Stimulated activated CD8-positive, alpha-beta memory T cell treated with anti-CD3 and anti-CD28 coated beads, Interleukin-7, amount 100 ng/mL, for 24 hours (primary cell): ENCODE data around the gene NUCKS1.
"Not testable (repeated sequence)": the region's sequence is repeated elsewhere in the genome, so short reads cannot be mapped to it uniquely, and the experiment has no call there.

Experiments used
- DNase-seq: peaks from one replicate; pipeline ENCODE4 v3.0.0-alpha.2; 2020; ENCODE audit warnings: low read depth

NUCKS1 gene

DNA sequence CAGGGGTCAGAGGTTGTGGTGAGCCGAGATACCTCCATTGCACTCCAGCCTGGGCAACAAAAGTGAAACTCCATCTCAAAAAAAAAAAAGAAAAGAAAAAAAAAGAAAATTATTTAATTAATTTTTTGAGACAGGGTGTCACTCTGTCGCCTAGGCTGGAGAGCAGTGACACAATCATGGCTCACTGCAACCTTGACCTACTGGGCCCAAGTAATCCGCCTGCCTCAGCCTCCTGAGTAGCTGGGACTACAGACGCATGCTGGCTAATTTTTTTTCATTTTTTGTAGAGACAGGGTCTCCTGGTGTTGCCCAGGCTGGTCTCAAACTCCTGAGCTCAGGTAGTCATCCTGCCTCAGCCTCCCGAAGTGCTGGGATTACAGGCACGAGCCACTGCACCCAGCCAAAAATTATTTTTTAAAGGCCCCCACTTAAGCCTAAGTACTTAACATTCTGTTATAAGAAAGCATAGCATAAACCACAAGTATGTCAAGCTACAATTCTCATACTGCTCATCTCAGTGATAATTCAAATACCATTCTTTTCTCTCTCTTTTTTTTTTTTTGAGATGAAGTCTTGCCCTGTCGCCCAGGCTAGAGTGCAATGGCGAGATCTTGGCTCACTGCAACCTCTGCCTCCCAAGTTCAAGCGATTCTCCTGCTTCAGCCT is 19.9 kb downstream of the NUCKS1 start:
- DNase-seq = no peak

DNA sequence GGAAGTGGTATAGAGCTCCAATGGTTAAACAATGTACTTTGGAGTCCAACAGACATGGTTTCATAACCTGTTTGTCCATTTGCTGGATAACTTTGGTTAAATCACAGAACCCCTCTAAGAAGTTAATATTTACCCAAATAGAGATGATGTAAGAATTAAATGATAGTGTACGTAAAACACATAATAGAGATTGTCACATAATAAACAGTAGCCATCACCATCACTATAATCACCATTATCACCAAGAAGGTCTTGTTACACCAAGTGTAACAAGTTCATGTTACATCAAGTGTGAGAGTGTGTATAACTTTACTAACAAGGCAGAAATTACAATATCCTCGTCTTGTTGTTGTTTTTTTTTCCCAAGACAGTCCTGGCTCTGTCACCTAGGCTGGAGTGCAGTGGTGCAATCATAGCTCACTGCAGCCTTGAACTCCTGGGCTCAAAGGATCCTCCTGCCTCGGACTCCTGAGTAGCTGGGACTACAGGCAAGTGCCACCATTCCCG is 23.3 kb downstream of the NUCKS1 start:
- DNase-seq = no peak

DNA sequence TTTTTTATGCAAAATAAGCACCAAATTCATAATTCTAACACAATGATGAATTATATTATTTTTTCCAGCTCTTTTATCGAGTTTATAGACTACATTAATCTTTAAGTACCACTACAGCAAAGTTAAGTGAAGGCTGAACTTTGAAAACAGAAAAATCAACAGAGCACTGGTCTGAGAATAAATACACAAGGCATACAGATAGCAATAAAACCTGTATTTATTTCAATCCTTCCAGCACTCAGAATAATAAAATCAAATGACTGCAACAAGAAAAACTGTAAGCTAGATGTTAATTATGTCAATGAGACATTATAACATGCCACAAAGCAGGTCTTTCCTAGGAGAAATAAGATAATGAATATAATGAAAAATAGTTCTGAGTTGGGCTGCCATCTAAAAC is 24.5 kb downstream of the NUCKS1 start:
- DNase-seq = no peak

DNA sequence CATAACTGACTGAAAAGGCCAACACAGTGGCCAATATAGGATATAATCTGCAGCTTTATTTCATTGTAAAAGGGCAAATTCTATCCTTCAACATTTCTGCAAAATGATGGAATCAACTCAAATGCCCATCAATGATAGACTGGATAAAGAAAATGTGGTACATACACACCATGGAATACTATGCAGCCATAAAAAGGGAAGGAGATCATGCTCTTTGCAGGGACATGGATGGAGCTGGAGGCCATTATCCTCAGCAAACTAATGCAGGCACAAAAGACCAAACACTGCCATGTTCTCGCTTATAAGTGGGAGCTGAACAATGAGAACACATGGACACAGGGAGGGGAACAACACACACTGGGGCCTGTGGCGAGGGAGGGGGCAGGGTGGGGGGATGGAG is 29.2 kb downstream of the NUCKS1 start:
- not testable (repeated sequence) for DNase-seq

DNA sequence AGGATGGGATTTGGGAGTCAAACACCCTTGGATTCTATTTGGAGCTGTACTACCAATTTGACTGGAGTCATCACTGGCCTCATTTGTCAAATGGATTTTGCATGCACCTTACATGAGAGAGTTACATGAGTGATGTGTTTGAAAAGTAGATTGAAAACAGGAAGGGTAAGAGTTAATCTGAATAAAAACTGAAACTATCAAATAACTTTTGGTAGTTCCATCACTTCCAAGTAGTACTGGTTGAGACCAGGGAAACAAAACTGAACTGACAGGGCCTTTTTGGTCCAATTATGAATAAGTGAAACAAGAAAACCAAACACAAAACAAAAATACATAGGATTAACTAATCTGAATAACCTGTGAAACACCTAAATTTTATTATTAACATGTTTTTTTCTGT is 30.2 kb downstream of the NUCKS1 start:
- DNase-seq = no peak

DNA sequence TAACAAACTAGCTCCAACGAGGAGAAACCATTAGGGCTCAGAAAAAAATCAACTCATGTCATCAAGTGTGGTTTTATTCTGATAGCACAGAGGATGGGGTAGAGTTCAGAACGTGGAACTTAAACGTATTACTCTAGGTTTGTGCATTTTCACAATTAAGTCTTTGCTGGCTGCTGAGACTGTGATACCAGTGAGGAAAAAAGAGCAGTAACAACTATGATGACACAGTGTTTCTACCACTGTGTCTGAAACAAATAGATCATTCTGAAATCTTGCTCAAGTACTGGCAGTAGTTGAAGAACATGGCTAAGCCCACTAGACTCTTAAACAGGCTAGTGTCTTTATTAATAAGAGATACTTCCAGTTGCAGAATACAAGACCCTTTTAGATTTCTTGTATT is 31.0 kb downstream of the NUCKS1 start:
- DNase-seq = no peak

DNA sequence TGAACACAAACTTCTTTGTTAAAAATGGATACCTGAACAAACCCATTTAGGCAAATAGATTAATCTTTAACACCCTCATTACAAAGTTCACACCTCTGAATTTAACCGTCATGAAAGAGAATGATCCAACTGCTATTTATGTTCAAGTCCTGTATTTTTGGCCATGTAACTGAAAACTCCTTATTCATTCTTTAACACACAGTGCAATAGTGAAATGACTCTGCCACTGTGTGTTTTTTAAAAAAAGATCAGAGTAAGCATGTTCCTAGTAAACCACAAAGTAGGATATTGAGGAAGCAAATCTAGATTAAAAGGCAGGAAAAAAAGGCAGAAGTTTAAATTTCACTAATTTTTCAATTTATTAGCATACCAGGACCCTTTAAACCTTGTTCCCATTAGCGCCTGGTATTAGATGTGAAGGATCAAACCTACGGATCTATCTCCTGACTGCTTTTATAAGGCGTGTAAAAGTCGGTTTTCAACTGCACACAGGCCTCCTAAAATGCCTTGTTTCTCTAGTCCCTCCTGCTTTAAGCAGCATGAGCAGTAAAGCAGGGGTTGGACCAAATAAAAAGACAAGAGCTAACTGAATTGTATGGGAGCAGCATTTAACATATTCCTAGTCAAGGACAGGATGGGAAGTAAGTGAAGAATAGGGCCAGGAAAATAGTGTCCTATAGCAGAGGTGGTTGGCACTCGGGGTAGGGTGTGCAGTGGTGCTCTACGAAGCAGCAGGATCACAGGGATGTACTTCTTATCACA is 33.4 kb downstream of the NUCKS1 start:
- no peak for DNase-seq

DNA sequence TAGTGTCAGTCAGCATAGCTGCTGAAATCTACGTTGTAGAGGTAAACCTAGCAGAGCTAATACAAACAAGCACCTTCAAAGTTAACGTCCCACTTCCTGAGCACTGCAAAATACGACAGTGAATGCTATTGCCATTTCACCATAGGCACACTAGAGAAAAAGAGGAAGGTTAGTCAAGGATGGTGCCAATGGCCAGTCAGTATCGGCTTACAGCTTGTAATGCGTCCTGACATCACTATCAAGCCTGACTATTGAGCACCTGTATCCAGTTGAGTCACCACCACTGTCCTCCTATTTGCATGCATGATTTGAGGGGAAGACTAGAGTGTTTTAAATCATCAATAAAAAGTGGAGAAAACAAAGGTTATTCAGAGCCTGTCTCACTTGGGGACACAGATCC is 34.4 kb downstream of the NUCKS1 start:
- no peak for DNase-seq

DNA sequence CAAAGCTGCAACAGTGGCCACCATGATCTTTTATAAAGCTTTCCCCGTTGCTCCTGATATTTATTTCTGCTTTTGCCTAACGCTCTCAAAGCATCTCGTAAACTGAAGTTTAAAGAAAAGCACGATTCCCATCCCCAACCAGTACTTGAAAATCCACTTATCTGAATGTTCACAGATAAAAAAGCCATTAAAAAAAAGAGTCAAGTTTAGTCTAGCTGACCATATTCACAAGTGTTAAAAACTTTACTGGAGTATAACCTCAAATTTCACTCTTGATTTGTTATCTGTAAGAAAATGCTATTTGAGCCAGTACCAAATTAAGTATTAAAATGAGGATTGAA is 35.1 kb downstream of the NUCKS1 start:
- DNase-seq = no peak

DNA sequence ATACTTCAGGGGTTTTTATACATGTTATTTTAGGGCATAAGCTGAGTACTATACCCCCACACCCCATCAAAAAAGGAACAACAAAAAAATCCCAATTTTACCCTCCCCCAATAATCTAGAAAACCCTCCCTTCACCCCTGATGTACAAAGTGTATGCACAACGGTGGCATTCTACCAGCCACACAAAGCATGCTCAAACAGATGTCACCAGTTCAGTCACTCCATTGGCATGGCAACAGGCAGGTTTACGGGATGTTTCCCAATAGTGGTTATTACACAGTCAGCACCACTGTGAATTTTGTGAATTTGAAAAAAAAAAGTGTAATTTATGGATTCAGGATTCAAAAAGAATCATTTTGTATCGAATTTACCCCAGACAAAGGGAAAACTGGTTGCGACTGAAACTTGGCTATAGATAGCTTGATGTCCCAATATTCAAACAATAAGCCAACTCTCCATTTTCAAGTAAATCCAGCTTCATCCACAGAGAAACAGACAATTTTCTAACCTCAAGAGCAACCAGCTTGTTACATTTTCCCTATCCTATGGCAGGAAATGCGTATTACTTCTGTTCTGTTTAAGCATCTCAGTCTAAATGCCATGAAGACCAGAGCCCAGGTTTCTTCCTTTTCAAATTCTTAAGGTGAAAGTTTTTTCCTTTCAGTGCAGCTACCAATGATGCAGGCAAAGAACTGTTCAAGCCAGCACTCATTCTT is 35.6 kb downstream of the NUCKS1 start:
- no peak for DNase-seq

DNA sequence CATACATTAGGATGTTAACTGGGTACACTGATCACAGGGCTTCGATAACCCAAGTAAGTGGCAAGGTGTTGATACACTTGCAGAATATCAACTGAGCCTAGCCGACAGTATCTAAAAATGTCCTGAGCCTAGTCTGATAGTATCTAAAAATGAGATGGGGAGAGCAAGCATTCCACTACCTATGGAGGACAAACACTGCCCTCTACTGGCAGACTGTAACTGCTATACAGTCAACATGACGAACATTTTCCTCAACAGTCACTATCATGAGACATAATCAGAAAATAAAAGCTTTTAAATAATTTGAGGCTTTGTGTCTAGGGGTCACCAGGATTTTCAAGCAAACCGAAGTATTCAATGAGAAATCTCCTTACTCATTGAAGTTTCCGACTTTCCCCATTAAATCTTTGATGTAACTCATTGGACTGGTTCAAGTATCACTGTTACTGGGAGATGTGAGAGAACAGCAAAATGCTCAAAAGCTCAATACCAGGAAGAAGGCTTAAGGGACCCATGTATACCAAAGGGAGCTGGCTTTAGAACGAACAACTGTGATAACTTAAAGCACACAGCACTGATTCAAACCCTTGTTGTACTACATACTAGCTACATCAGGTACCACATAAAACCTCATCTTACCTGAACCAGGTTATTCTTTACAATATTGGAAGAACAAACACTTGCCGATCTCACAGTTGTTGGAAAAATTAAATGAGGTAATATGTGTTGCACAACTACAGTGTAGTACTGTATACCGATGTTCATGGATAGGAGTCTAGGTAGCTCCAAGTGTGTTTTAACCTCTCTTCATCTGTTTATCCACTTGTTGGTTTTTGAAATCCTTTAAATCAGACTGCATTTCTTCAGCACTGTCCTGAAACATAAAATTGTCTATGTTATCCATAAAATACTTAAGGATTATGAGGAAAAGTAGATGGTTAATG is 38.6 kb downstream of the NUCKS1 start:
- peak; percentile 16 for DNase-seq

DNA sequence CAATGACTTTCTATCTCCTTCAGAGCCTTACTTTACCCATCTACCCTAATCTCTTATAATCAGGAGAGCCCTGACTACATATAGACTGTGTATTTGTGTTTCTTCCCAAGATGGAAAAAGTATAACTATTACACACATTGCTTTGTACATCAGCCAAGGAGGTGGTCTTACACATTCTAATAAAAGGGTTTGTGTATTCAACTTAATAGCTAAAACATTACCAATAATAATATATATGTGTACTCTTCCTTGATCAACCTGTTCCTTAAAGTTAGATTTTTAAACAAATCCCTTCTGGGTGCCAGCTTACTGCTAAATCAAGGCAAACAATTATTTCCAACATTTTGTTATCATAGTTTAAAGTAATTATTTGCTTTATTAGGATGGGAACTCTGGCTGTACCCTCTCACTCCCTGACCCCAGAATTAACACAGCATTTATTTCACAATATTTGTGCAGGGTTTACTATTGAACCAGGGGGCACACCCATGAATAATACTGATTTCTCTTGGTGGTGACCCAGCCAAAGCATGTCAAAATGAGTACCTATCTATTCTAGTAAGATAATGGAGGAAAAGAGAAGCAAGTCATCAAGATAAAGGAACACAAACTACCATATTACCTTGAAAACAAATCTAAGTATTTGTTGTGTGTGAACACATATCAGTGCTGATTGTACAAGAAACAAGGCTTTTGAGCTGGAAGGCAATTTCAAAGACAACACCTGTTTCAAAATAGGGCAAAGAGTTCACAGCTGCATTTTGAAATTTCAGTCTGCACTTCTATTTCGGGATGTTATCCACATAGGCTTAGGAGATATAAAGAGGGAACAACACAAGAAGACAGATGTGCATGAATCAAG is 39.5 kb downstream of the NUCKS1 start:
- DNase-seq = no peak

DNA sequence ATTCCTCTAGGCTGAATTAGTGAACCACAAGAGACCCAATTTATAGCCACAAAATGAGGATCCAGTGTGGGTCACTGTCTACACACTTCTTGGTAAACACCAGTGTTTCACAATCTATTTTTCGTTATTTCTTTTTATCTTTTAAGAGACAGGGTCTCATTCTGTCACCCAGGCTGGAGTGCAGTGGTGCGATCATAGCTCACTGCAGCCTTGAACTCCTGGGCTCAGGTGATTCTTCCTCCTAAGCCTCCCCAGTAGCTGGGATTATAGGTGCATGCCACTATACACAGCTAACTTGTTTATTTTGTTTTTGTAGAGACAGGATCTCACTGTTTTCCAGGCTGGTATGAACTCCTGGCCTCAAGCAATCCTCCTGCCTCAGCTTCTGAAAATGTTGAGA is 40.3 kb downstream of the NUCKS1 start:
- DNase-seq = no peak

DNA sequence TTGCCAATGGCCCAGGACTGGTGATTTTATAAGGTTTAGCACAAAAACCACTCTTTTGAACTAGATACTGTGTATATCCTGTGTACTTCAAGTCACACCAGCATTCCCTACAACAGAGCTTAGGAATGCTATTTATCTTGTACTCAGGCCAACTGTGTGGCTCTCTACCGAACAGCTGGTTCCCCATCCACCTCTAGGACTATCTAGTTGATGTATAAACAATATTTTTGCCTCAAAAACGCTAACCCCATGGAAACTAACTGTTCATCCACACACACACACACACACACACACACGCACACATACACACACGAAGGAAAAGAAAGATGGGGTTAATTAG is 41.0 kb downstream of the NUCKS1 start:
- DNase-seq = no peak

DNA sequence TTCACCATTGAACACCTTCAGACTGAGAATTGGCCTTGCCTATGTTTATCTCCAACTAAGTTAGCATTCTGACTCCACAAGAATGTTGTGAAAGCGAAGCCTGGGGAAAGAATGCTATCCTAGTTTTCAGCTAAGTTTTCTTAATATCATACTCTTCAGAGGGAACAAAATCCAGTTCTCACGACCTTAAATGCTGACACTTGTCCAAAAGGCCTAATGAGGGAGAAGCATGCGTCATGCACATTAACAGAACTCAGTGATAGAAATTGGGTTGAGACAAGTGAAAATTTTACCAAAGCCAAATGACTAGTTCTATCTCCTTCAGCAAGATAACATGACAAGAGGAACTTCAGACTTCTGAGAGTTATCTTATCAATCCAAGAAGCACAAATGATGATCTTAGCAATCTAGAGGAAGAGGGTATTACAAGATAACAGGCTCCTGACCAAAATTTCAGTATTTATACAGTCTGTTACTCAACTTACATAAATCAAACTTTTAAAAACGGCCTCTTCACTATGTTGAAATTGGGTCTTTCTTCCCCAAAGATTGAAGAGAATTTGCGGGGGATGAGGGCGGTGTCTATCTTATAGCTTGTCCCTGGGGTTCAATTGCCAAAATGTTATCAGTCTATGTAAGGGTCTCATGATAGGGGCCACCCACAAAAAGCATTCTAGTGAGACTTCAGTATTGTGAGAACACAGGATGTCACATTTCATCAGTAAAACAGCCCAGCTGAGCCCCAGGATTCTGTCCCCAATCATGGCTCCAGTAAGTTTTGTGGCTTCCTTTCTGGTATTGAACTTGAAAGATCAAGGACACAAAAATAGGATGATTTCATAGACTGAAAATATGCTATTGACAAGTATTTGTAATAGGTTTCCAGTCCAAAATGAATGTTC is 43.1 kb downstream of the NUCKS1 start:
- DNase-seq = no peak

DNA sequence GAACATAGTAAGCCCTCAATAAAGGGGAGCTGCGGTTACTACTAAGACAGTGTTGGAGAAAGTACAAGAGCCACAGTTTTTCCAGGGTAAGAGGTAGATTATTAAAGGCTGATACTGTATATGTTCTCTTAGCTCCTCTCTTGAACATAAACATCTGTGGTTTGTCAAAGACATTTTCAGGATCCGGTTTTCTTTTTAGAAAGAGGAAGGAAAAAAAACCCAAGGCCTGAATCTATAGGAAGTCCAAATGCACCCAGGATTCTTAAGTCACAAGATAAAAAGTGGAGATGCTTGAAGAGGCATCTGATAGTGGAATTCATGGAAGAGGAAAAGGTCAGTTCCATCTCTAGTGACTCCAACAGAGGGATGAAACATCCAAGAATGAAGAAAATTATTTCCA is 45.1 kb downstream of the NUCKS1 start:
- DNase-seq = no peak

DNA sequence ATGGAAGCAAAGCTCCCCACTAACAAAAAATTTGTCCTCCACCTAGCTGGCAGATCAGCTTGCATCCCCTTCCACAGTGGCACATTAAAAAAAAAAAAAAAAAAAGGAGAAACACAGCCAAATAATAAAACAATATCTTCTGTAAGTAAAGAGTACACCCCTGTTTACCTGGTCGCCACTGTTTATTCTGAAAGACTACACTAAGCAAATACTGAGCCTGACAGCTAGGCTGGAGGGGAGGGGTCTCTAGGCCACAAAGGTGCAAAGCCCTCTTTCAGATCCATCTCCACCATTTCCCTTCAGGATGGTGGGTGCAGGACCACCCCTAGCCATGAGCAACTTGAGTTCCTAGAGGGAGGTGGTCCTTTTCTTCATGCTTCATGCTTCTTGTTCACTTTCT is 46.9 kb downstream of the NUCKS1 start:
- no peak for DNase-seq

DNA sequence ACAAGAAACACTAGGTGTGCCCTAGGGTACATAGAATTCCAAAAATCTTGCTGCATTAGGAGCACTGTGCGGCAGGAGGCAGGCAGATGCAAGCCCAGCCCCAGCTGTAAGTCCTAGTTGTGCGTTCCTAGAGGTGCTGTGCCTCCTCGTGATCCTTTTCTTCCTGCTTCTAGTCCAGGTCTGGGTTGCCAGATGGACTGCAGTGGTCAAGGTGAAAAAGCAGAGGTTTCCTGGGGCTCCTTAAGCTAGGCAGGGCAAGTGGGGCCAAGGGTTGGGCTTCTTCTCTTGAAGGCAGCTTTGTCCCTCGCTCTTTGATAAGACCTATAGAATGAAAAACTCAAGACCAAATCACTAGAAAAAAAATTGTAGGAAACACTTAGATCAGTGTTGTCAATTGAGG is 48.1 kb downstream of the NUCKS1 start:
- DNase-seq = no peak

DNA sequence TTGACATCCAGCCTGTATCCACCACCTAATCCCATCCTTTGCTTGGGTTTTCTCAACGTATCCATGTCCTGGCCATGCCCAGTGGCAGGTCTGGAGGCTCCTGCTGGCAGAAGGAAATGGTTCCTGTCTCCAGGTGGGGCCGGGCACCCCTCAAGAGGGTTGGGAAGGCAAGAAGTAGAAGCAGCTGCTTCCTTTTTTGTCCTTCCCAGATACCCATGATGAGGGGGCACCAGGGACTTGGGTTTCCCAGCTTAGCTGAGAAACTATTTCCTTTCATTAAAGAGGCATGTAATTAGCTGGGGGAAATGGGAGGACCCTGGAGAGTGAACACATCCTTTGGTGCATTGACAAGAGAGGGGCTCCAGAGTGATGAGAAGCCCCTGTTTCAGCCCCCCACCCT is 48.6 kb downstream of the NUCKS1 start:
- no peak for DNase-seq

DNA sequence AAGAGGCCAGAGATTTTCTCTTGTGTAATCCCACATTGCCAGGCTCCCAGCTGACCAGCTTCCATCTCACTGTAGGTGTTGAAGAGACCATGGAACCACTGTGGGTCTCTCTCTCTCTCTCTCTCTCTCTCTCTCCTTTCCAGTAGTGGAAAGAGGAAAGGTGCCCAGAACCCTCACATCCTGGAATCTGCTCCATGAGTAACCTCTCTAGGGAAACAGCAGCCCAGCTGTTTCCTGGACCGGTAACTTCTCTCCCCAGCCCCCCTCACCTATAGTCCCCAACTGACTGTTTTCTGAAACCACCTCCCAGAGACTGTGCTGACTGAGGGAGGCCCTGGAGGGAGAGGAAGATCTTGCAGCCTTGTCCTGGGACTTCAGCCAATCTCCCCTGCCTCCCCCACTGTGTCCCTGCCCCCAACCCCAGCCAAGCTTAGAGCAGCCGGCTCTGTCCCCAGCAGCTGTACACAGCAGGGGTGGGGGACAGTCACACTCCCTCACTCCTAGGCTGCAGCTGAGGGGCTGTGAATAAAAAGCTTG is 49.0 kb downstream of the NUCKS1 start:
- no peak for DNase-seq
